ENCODE measurements around the gene PRKCB. TPM values are rescaled to one million over a fixed set of nuclear protein-coding genes. Genes with fewer than 3 reads are reported as not detected.

Gene PRKCB
- total and polyA plus RNA-seq, 2 of the 8 experiments (the other 6 are each of a cell fraction or from before 2014, with no cell fraction given): 7.1 to 12.1 TPM

GRCh38 chr16:24170407-24170806 is 334.6 kb downstream of the PRKCB start:
- H4K91ac ChIP-seq (replicated peaks; ENCODE audit: insufficient read length, low read length): no peak overlapping the region
- H4K8ac ChIP-seq (ENCODE audit: extremely low read depth, insufficient read depth, low read length): no peak overlapping the region
- FAIRE-seq (no peak), DNase-seq (ENCODE audit: low read depth in 1 of 2, low spot score in 2 of 2) (no peak)
- H3K14ac ChIP-seq (ENCODE audit: insufficient read length): no peak overlapping the region
- no peak overlapping the region for H2BK120ac ChIP-seq (replicated peaks; ENCODE audit: low read depth, low read length)
- ChIA-PET CTCF (ENCODE audit: partially characterized antibody) (no interaction called here), POLR2A (ENCODE audit: partially characterized antibody) (no interaction called here)
- no peak overlapping the region for H2BK20ac ChIP-seq (ENCODE audit: low read length)
- no peak overlapping the region for H3K27ac ChIP-seq (ENCODE audit: low read depth, low read length)
- TF ChIP-seq TBP (IDR thresholded peaks at IDR 0.05; ENCODE audit: low read depth, low read length) (no peak), RNF2 (IDR thresholded peaks at IDR 0.05; ENCODE audit: borderline replicate concordance, low read depth, low read length, missing control alignments, poor library complexity, severe bottlenecking) (no peak), POLR2AphosphoS5 (IDR thresholded peaks at IDR 0.05; ENCODE audit: low read depth, low read length) (no peak)
- TF ChIP-seq, protein P1, sequence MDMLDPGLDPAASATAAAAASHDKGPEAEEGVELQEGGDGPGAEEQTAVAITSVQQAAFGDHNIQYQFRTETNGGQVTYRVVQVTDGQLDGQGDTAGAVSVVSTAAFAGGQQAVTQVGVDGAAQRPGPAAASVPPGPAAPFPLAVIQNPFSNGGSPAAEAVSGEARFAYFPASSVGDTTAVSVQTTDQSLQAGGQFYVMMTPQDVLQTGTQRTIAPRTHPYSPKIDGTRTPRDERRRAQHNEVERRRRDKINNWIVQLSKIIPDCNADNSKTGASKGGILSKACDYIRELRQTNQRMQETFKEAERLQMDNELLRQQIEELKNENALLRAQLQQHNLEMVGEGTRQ (IDR thresholded peaks at IDR 0.05; ENCODE audit: low read length): no peak
- no peaks in the 10 kb centered on the region for H3K27me3 ChIP-seq (replicated peaks in 1 of 4; ENCODE audit: control insufficient read depth in 3 of 4, extremely low read depth in 1 of 4, insufficient read depth in 3 of 4, low read length in 3 of 4)
- no peak overlapping the region for H2BK5ac ChIP-seq (ENCODE audit: low read depth, low read length)
- no peak overlapping the region for H3K4me2 ChIP-seq (ENCODE audit: insufficient read depth in 1 of 2, low read depth in 2 of 2, low read length in 2 of 2)
- no peak overlapping the region for H3K18ac ChIP-seq (ENCODE audit: extremely low read depth, low read length)
- H3K4me1 ChIP-seq (replicated peaks in 1 of 4; ENCODE audit: control insufficient read depth in 3 of 4, insufficient read depth in 4 of 4, low read length in 3 of 4): no peaks in the 10 kb centered on the region
- no peaks in the 10 kb centered on the region for H3K36me3 ChIP-seq (ENCODE audit: control insufficient read depth in 2 of 4, insufficient read depth in 4 of 4, low read length in 3 of 4)
- H3K79me2 ChIP-seq (ENCODE audit: control insufficient read depth in 1 of 2, insufficient read depth in 2 of 2, low read length in 2 of 2): no peaks in the 10 kb centered on the region
- H3K23ac ChIP-seq (ENCODE audit: insufficient read length): no peak overlapping the region
- no peak overlapping the region for H2AFZ ChIP-seq (ENCODE audit: low read length)
- no peaks in the 10 kb centered on the region for H3K79me1 ChIP-seq (ENCODE audit: low read depth, low read length)
- no peak overlapping the region for H3K9ac ChIP-seq (replicated peaks in 1 of 4; ENCODE audit: extremely low read depth in 1 of 4, low read depth in 3 of 4, low read length in 3 of 4)
- H2AK5ac ChIP-seq (ENCODE audit: low read depth, low read length): no peak overlapping the region
- no peak overlapping the region for H2BK15ac ChIP-seq (ENCODE audit: low read length)
- no peaks in the 10 kb centered on the region for H4K20me1 ChIP-seq (replicated peaks in 1 of 2; ENCODE audit: control insufficient read depth in 1 of 2, insufficient read depth in 2 of 2, low read length in 2 of 2)
- no peak overlapping the region for H2BK12ac ChIP-seq (ENCODE audit: low read depth, low read length)
- no peak overlapping the region for H3K4ac ChIP-seq (replicated peaks; ENCODE audit: insufficient read length, low read depth, low read length)
- H3K9me3 ChIP-seq (ENCODE audit: insufficient read depth in 2 of 2, low read depth in 1 of 2, low read length in 1 of 2): no peaks in the 10 kb centered on the region
- no peak overlapping the region for H3K4me3 ChIP-seq (ENCODE audit: extremely low read depth in 1 of 4, insufficient read depth in 2 of 4, low read depth in 3 of 4, low read length in 4 of 4)
- H3K56ac ChIP-seq (replicated peaks; ENCODE audit: insufficient read length, low read depth, low read length): no peak overlapping the region
- H4K5ac ChIP-seq (ENCODE audit: insufficient read length, low read depth, low read length): no peak overlapping the region
- WGBS, 2 experiments (ENCODE audit: extremely low coverage in 1 of 2, insufficient coverage in 1 of 2, insufficient read length in 1 of 2, insufficient replicate concordance in 2 of 2, low coverage in 1 of 2, low lambda C conversion rate in 2 of 2, missing lambda C conversion rate in 1 of 2): 87% methylated on average over 5 of the region's 5 CpGs; no CpG with 5 or more reads in 1 of the 2 experiments
- H3K23me2 ChIP-seq (ENCODE audit: low read depth, low read length): no peaks in the 10 kb centered on the region
